ENCODE data around the gene MALT1.

GRCh38 chr18:58694720-58695468 lies 23.6 kb downstream of the MALT1 start:
- TF ChIP-seq CTCF (IDR thresholded peaks at IDR 0.05) (no peak), POLR2A (IDR thresholded peaks at IDR 0.05) (no peak)
